Mesenteric fat pad (tissue), 1 donor: ENCODE data around the gene FAM120B. TPM values are rescaled to one million over a fixed set of nuclear protein-coding genes. Genes with fewer than 3 reads are reported as not detected.
A peak's percentile ranks its signal among the peaks of the same experiment; 100 is the strongest.

Source experiments
- DNase-seq: peaks from one replicate; pipeline ENCODE4 v3.0.0-alpha.2; 2020; ENCODE audit warnings: low spot score
- total RNA-seq: library from RNA; stranded (reverse); fragmentation: NEBNext Ultra II Directional; extraction: Animal tissue kit (Norgen Biotek cat#: 25700); gene quantifications from one replicate; pipeline ENCODE4 v1.2.1, GENCODE V29; 2021
- donor health status: DM: yes; HTN: yes; CAD: no.

The FAM120B gene
- total RNA-seq, 1 donor from 2014 or later, result 27.8 TPM

GRCh38 chr6:170439366-170440361, 133.1 kb downstream of the FAM120B start:
- peak; percentile 86 for DNase-seq

GRCh38 chr6:170440437-170440836, 133.9 kb downstream of the FAM120B start:
- DNase-seq, result peak; percentile 73

DNA sequence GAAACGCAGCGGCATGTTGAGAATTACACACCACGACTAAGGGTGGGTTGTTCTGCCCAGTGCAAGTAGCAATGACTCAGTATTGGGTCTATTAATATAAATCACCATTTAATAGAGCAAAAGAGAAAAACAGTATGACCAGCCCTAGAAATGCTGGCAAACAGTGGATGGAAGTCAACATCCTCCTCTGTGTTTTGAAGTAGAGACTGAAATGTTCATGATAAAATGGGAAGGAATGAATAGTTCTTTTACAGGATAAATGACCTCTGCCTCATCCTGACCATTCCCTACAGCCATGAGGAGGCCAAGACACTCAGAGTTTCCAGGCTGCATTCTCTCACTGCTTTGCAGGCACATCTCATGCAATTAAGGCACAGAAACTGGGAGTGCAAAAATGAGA, 134.8 kb downstream of the FAM120B start:
- no peak for DNase-seq

- peak; percentile 55 for DNase-seq
Observed at GRCh38 chr6:170442596-170442995, 136.0 kb downstream of the FAM120B start.

DNA sequence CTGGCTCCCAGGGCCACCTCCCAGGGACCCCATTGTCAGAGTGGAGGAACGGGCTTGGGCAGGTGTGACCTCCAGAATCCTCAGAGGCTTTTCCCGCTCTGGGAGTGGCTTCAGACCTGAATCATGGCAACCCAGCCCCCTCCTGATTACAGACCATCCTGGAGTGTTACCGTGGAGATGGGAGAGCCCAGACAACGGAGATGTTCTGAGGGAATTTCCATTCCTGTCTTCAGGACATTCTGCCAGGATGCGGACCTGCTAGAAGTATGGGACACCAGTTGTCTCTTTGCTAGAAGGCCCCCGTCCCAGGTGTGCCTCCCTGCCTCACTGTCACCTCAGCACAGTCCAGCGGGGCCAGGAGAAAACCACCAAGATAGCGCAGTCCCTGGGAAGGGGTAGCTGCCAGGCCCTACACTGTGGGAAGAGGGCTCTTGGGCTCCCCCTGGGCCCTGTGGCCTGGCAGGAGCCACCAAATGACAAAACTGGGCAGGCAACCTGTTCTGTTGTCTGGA, 136.6 kb downstream of the FAM120B start:
- peak; percentile 74 for DNase-seq

DNA sequence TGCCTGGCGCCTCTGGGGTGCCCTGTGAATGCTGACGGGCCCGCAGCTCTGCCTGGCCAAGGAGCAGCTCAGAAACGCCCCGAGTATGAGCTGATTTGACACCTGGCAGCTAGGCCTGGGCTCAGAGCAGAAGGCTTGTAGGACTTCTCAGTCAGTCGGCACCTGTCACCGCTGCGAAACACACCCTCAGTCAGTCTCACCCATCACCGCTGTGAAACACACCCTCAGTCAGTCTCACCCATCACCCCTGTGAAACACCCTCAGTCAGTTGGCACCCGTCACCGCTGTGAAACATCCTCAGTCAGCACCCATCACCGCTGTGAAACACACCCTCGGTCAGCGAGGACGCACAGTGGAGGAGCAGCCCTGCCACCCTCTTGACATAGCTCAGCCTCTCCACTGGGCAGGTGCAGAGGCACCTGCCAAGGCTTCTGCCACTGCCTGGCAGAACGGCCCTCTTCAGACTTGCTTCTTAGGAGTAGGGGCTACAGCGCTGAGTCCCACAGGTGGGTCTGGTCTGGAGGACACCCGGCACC, 137.6 kb downstream of the FAM120B start:
- DNase-seq, result peak; percentile 73

- DNase-seq, result peak; percentile 73
Observed at GRCh38 chr6:170444811-170445211, 138.3 kb downstream of the FAM120B start.

- peak; percentile 69 for DNase-seq
Observed at GRCh38 chr6:170445487-170445886, 138.9 kb downstream of the FAM120B start.

DNA sequence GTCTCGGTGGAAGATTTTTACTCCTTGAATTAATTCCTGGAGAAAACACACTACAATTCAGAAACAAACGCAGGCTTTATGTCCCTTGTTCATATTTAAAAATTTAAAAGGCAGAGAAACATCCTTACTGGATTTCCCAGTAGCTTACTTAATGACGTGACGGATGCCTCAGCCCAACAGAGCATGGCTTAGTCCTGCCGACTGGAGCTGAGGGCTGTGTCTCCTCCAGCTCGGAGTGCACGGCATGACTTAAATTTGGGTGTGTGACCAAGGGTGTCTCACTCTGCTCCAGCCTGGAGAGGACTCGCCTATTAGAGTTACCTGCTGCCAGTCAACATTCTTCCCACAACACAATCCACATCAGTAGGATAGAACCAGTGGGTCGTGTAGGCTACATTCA, 139.4 kb downstream of the FAM120B start:
- DNase-seq, result peak; percentile 45

DNA sequence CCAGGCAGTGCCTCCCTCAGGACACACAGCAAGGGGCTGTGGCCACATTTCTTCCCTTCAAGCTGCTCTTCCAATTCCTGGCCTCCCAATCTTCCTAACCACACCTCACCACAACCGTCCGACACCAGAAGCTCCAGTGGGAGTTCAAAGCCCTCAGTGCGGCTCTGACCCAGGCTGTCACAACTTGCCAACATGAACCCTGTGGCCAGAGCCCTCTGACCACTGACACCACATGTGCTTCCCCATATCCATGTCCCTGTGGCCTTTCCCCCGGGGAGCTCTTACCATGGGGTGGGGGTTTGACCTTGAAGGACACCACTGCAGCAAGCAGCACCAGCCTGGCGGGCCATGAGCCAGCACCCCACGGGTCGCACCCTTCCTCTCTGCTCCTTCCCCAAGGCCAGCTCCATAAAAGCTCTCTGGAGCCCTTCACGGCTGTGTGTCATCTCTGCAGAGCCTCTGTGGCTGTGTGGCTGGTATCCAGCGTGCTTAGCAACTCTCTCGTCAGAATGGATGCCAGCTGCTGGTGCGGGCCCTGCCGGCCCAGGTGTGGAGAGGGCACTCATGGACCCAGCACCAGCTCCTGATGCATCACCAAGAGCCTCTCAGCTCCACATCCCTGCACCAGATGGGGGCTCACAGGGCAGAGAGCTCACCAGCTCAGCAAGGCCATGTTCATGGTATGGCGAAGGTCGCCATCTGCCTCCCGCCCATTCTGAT, 140.4 kb downstream of the FAM120B start:
- DNase-seq, result peak; percentile 82

- peak; percentile 39 for DNase-seq
Observed at GRCh38 chr6:170447561-170447930, 141.0 kb downstream of the FAM120B start.

DNA sequence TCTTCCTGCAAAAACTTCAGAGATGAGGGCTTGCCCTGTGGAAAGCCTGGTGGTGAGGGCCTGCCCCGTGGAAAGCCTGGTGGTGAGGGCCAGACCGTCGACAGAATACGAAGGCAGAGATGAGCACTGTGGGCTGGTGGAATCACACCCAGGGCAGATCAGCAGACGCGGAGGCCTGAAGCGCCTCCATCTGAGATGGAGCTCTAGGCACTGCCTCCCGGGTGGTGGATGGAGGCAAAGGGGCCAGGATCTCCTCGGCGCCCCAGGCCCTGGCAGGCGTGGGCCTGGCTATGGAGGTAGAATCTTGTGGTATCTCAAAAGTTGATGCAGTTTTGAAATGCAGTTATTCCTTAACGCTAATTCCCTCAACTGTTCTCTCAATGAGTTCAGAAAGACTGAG, 141.8 kb downstream of the FAM120B start:
- peak; percentile 73 for DNase-seq

GRCh38 chr6:170448751-170449630, 142.4 kb downstream of the FAM120B start:
- DNase-seq, result peak; percentile 65

DNA sequence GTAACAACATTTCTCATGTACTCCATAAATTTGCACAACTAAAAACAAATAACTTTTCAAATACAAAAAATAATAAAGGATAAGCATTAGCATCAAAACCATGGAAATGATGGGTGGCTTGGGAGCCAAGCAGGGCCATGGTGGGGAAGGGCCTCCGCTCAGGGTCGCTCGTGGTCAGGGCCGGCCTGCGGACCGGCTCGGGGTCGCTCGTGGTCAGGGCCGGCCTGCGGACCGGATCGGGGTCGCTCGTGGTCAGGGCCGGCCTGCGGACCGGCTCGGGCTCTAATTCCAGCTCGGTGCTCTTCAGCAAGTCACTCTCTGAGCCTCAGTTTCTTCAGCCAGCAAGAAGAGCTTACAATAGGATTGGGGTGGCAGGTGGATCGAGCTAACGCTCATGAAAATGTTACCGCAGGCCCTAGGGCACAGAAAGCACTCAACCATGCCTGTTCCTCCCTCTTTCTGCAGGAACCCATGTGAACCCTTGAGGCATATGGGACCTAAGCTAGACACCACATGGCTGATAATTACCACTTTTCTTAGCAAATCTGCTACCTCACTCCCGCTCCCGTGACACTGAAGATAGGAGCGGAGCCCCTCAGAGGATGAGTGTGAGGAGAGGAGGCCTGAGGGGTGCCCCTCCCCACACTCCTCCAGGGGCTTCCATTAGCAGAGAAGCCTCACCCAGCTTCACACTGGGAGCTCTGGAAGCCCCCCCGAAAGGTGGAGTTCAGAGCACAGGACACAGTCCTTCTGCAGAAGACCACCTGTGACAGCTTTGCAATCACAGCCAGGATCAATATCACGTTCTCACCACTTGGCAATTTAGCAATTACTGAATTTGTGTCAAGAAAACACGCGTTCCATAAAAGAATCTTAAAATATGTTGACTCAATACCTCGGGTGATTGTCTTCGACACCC, 143.5 kb downstream of the FAM120B start:
- peak; percentile 69 for DNase-seq

DNA sequence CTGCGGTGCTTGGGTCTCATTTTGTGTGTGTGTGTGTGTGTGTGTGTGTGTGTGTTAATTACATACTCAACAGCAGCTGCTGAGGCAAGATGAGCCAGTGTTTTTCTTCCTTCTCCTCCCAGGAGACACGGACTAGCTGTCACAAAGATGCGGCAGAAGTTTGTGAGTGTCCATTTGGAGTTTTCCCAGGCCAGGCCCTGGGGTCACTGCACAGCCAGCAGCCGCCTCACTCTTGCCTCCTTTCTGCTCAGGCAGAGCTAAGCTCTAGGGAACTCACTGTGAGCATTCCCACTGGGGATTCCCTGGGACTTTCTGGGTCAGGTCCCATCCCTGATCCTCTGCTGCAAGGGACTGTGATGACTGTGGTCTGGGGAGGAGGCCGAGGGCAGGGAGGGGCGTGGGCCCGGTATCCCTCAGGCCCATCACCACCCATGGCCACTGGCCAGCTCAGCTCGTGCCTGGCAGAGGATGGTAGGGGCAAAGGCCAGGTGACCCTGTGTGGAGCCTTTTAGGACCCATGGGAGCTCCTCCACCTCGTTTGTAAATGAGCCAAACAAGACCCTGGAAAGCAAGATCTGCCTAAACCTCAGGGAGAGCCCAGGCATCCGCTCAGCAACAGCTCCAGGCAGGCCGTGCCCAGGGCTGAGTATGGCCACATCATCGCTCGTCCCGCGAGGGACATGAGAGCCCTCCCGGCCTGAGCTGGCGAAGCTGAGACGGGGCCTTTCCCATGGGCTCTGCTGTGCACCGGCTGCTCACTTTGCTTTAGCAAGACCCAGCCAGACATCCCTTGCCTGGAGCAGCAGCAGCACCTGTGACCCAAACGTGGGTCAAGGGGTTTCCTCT, 144.6 kb downstream of the FAM120B start:
- peak; percentile 88 for DNase-seq

GRCh38 chr6:170451762-170452651, 145.4 kb downstream of the FAM120B start:
- peak; percentile 88 for DNase-seq

- DNase-seq, result peak; percentile 81
Observed at GRCh38 chr6:170452767-170453545, 146.4 kb downstream of the FAM120B start.
